Measurements from ENCODE around the gene SART1. TPM values are rescaled to one million over a fixed set of nuclear protein-coding genes. Genes with fewer than 3 reads are reported as not detected.

SART1 gene
- total and polyA plus RNA-seq, 2 donors (not counting 1 experiment from before 2014, with no cell fraction given): 17.4 to 43.3 TPM

GRCh38 chr11:65915101-65915820, 46.3 kb upstream of the SART1 start:
- peak overlapping the region; percentile 52 for H3K9ac ChIP-seq (ENCODE audit: insufficient read depth, low read length)
- peaks cover 57% of the 10 kb centered on the region for H3K79me2 ChIP-seq (ENCODE audit: control insufficient read depth, insufficient read depth, low read length)
- H3K27me3 ChIP-seq (ENCODE audit: control insufficient read depth, insufficient read depth, low read length): no peaks in the 10 kb centered on the region
- no peaks in the 10 kb centered on the region for H3K9me3 ChIP-seq (ENCODE audit: control insufficient read depth, insufficient read depth, low read depth, low read length)
- peak overlapping the region; percentile 46 for H3K4me2 ChIP-seq (ENCODE audit: extremely low read depth, insufficient read depth, low read length)
- TF ChIP-seq EZH2 (IDR thresholded peaks at IDR 0.05; ENCODE audit: low read length, missing control alignments) (no peak), CTCF (conservative IDR thresholded peaks at IDR 0.05 in 1 of 2, IDR thresholded peaks at IDR 0.05 in 1 of 2; ENCODE audit: low read depth in 1 of 2, low read length in 2 of 2) (no peak)
- H3K27ac ChIP-seq (ENCODE audit: insufficient read depth, low read length): peak overlapping the region; percentile 99
- peaks cover 59% of the 10 kb centered on the region for H3K4me1 ChIP-seq (ENCODE audit: control insufficient read depth, extremely low read depth, insufficient read depth, low read length)
- no peaks in the 10 kb centered on the region for H4K20me1 ChIP-seq (ENCODE audit: control insufficient read depth, extremely low read depth, insufficient read depth, low read length)
- H3K36me3 ChIP-seq (ENCODE audit: control insufficient read depth, insufficient read depth, low read length): peaks cover 8% of the 10 kb centered on the region
- DNase-seq (ENCODE audit: low read depth in 2 of 2): peak in 1 of 2 donors; percentile 17
- H2AFZ ChIP-seq (ENCODE audit: low read length): no peak overlapping the region
- H3K4me3 ChIP-seq (replicated peaks in 1 of 4; ENCODE audit: control extremely low read depth in 1 of 4, insufficient read depth in 1 of 4, low read depth in 3 of 4, low read length in 4 of 4): peak overlapping the region in 1 of 4 experiments; percentile 14

GRCh38 chr11:65915821-65916251, 45.7 kb upstream of the SART1 start:
- Histone ChIP-seq H3K9me3 (ENCODE audit: control insufficient read depth, insufficient read depth, low read depth, low read length) (no peaks in the 10 kb centered on the region), H4K20me1 (ENCODE audit: control insufficient read depth, extremely low read depth, insufficient read depth, low read length) (no peaks in the 10 kb centered on the region), H3K36me3 (ENCODE audit: control insufficient read depth, insufficient read depth, low read length) (peaks cover 12% of the 10 kb centered on the region), H3K27ac (ENCODE audit: insufficient read depth, low read length) (peak overlapping the region; percentile 99), H3K9ac (ENCODE audit: insufficient read depth, low read length) (peak overlapping the region; percentile 48), H3K4me3 (replicated peaks in 1 of 4; ENCODE audit: control extremely low read depth in 1 of 4, insufficient read depth in 1 of 4, low read depth in 3 of 4, low read length in 4 of 4) (peak overlapping the region in 2 of 4 experiments; percentile 28 to 94), H3K27me3 (ENCODE audit: control insufficient read depth, insufficient read depth, low read length) (no peaks in the 10 kb centered on the region), H3K4me1 (ENCODE audit: control insufficient read depth, extremely low read depth, insufficient read depth, low read length) (peaks cover 62% of the 10 kb centered on the region), H2AFZ (ENCODE audit: low read length) (no peak overlapping the region), H3K4me2 (ENCODE audit: extremely low read depth, insufficient read depth, low read length) (peak overlapping the region; percentile 80), H3K79me2 (ENCODE audit: control insufficient read depth, insufficient read depth, low read length) (peaks cover 63% of the 10 kb centered on the region)
- no peak for TF ChIP-seq EZH2 (IDR thresholded peaks at IDR 0.05; ENCODE audit: low read length, missing control alignments)
- no peak for TF ChIP-seq CTCF (conservative IDR thresholded peaks at IDR 0.05 in 1 of 2, IDR thresholded peaks at IDR 0.05 in 1 of 2; ENCODE audit: low read depth in 1 of 2, low read length in 2 of 2)
- DNase-seq (ENCODE audit: low read depth in 2 of 2): peak; percentile 95 to 97

- Histone ChIP-seq H3K4me1 (ENCODE audit: control insufficient read depth, extremely low read depth, insufficient read depth, low read length) (peaks cover 60% of the 10 kb centered on the region), H3K9ac (ENCODE audit: insufficient read depth, low read length) (peak overlapping the region; percentile 48), H3K9me3 (ENCODE audit: control insufficient read depth, insufficient read depth, low read depth, low read length) (no peaks in the 10 kb centered on the region), H3K27me3 (ENCODE audit: control insufficient read depth, insufficient read depth, low read length) (no peaks in the 10 kb centered on the region), H3K27ac (ENCODE audit: insufficient read depth, low read length) (peak overlapping the region; percentile 99), H3K4me2 (ENCODE audit: extremely low read depth, insufficient read depth, low read length) (peak overlapping the region; percentile 80), H2AFZ (ENCODE audit: low read length) (no peak overlapping the region), H4K20me1 (ENCODE audit: control insufficient read depth, extremely low read depth, insufficient read depth, low read length) (no peaks in the 10 kb centered on the region), H3K79me2 (ENCODE audit: control insufficient read depth, insufficient read depth, low read length) (peaks cover 69% of the 10 kb centered on the region), H3K4me3 (replicated peaks in 1 of 4; ENCODE audit: control extremely low read depth in 1 of 4, insufficient read depth in 1 of 4, low read depth in 3 of 4, low read length in 4 of 4) (peak overlapping the region; percentile 2 to 94 (median 16)), H3K36me3 (ENCODE audit: control insufficient read depth, insufficient read depth, low read length) (peaks cover 14% of the 10 kb centered on the region)
- TF ChIP-seq CTCF (conservative IDR thresholded peaks at IDR 0.05 in 1 of 2, IDR thresholded peaks at IDR 0.05 in 1 of 2; ENCODE audit: low read depth in 1 of 2, low read length in 2 of 2) (no peak), EZH2 (IDR thresholded peaks at IDR 0.05; ENCODE audit: low read length, missing control alignments) (no peak)
- DNase-seq (ENCODE audit: low read depth in 2 of 2): no peak
These were observed 45.1 kb upstream of the SART1 start for GRCh38 chr11:65916391-65916790.
